ENCODE data around the gene B4GALT1.

DNA sequence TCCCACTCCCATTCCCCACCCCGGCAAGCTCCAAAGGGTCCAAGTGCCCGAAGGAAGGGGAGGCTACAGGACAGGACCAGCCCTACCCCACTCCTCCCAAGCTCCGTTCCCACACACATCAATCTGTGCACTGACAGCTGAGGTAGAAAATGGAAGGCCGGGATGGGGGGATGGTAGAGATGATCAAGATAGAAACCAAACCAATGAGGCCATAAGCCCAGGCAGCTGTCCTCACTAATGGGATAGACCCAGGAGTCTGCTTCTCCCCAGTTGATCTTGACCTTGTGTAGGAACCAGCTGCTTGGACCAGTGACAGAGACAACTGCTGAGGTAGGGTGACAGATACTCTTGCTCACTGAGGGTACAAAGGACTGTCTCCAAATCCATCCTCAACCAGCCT, 38.6 kb downstream of the B4GALT1 start:
- no peak for TF ChIP-seq POLR2AphosphoS5 (IDR thresholded peaks at IDR 0.05)
- TF ChIP-seq, protein P1, sequence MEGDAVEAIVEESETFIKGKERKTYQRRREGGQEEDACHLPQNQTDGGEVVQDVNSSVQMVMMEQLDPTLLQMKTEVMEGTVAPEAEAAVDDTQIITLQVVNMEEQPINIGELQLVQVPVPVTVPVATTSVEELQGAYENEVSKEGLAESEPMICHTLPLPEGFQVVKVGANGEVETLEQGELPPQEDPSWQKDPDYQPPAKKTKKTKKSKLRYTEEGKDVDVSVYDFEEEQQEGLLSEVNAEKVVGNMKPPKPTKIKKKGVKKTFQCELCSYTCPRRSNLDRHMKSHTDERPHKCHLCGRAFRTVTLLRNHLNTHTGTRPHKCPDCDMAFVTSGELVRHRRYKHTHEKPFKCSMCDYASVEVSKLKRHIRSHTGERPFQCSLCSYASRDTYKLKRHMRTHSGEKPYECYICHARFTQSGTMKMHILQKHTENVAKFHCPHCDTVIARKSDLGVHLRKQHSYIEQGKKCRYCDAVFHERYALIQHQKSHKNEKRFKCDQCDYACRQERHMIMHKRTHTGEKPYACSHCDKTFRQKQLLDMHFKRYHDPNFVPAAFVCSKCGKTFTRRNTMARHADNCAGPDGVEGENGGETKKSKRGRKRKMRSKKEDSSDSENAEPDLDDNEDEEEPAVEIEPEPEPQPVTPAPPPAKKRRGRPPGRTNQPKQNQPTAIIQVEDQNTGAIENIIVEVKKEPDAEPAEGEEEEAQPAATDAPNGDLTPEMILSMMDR (IDR thresholded peaks at IDR 0.05 in 8 of 11, conservative IDR thresholded peaks at IDR 0.05 in 3 of 11), result no peak

All from spleen (tissue), 7 donors.